ENCODE measurements around the gene EID2.

DNA sequence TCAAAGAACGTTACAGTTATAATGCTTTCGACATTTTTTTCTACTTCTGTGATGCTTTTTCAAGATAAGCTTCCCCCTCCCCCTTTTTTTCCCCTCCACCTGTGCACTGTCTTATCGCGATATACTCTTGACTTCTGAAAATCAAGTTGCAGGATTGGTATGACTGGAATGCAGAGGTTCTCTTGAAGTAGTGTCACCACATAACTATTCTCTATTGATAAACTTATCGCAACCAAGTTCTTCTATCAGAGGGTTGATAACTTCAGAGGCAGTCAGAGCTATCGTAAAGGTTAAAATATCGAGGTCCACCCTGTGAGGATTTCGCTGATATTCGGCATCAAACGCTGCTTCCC, 820 bp downstream of the EID2 start:
- TF ChIP-seq, protein P1, sequence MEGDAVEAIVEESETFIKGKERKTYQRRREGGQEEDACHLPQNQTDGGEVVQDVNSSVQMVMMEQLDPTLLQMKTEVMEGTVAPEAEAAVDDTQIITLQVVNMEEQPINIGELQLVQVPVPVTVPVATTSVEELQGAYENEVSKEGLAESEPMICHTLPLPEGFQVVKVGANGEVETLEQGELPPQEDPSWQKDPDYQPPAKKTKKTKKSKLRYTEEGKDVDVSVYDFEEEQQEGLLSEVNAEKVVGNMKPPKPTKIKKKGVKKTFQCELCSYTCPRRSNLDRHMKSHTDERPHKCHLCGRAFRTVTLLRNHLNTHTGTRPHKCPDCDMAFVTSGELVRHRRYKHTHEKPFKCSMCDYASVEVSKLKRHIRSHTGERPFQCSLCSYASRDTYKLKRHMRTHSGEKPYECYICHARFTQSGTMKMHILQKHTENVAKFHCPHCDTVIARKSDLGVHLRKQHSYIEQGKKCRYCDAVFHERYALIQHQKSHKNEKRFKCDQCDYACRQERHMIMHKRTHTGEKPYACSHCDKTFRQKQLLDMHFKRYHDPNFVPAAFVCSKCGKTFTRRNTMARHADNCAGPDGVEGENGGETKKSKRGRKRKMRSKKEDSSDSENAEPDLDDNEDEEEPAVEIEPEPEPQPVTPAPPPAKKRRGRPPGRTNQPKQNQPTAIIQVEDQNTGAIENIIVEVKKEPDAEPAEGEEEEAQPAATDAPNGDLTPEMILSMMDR (conservative IDR thresholded peaks at IDR 0.05): no peak
- no peak for TF ChIP-seq EZH2 (IDR thresholded peaks at IDR 0.05; ENCODE audit: low read depth)
